Adipocyte (in vitro differentiated cells): ENCODE data around the gene IFIT1B.
A peak's percentile ranks its signal among the peaks of the same experiment; 100 is the strongest.

Experiments used
- DNase-seq: peaks from one replicate; pipeline ENCODE4 v3.0.0-alpha.2; 2015; ENCODE audit warnings: low read depth
- H3K27me3 ChIP-seq: replicated peaks from 2 replicates; pipeline ENCODE4 v1.7.0; 2013; ENCODE audit warnings: mild to moderate bottlenecking, low read length, moderate library complexity; ENCODE audit not compliant: control insufficient read depth, insufficient read depth
- H3K36me3 ChIP-seq: 2 replicates; pipeline ENCODE4 v1.7.0; 2013; ENCODE audit warnings: low read length, mild to moderate bottlenecking, moderate library complexity; ENCODE audit not compliant: control insufficient read depth, insufficient read depth, severe bottlenecking
- H3K4me1 ChIP-seq: 2 replicates; pipeline ENCODE4 v1.7.0; 2013; ENCODE audit warnings: mild to moderate bottlenecking, low read length, moderate library complexity; ENCODE audit not compliant: control insufficient read depth, insufficient read depth
- H3K4me3 ChIP-seq: 2 replicates; pipeline ENCODE4 v1.7.0; 2013; ENCODE audit warnings: mild to moderate bottlenecking, low read length, moderate library complexity
- H3K9ac ChIP-seq: 2 replicates; pipeline ENCODE4 v1.7.0; 2013; ENCODE audit warnings: mild to moderate bottlenecking, low read length, moderate library complexity
- H3K9me3 ChIP-seq: 2 replicates; pipeline ENCODE4 v1.7.0; 2013; ENCODE audit warnings: mild to moderate bottlenecking, low read length, moderate library complexity; ENCODE audit not compliant: control insufficient read depth

IFIT1B gene

GRCh38 chr10:89339875-89340274, 38.0 kb upstream of the IFIT1B start:
- Histone ChIP-seq H3K9ac (no peak overlapping the region), H3K9me3 (no peaks in the 10 kb centered on the region), H3K4me1 (peaks cover 18% of the 10 kb centered on the region), H3K27me3 (no peaks in the 10 kb centered on the region), H3K36me3 (peaks cover 30% of the 10 kb centered on the region), H3K4me3 (no peak overlapping the region)
- no peak for DNase-seq

GRCh38 chr10:89341649-89342048, 36.2 kb upstream of the IFIT1B start:
- no peaks in the 10 kb centered on the region for H3K9me3 ChIP-seq
- H3K4me3 ChIP-seq, result no peak overlapping the region
- no peak overlapping the region for H3K9ac ChIP-seq
- no peak for DNase-seq
- H3K27me3 ChIP-seq, result no peaks in the 10 kb centered on the region
- H3K4me1 ChIP-seq, result peaks cover 20% of the 10 kb centered on the region
- H3K36me3 ChIP-seq, result peaks cover 30% of the 10 kb centered on the region

- Histone ChIP-seq H3K36me3 (peaks cover 30% of the 10 kb centered on the region), H3K9me3 (no peaks in the 10 kb centered on the region), H3K27me3 (no peaks in the 10 kb centered on the region), H3K4me3 (peak overlapping the region; percentile 64), H3K9ac (no peak overlapping the region), H3K4me1 (peaks cover 28% of the 10 kb centered on the region)
- DNase-seq, result peak; percentile 52
Measured at GRCh38 chr10:89342206-89342958, 35.5 kb upstream of the IFIT1B start.

- Histone ChIP-seq H3K4me3 (no peak overlapping the region), H3K9ac (no peak overlapping the region), H3K27me3 (no peaks in the 10 kb centered on the region), H3K9me3 (no peaks in the 10 kb centered on the region), H3K4me1 (peaks cover 36% of the 10 kb centered on the region), H3K36me3 (peaks cover 25% of the 10 kb centered on the region)
- DNase-seq, result no peak
Measured at GRCh38 chr10:89343089-89343767, 34.6 kb upstream of the IFIT1B start.

GRCh38 chr10:89344156-89344555, 33.7 kb upstream of the IFIT1B start:
- H3K9me3 ChIP-seq, result no peaks in the 10 kb centered on the region
- H3K9ac ChIP-seq, result no peak overlapping the region
- H3K4me3 ChIP-seq, result no peak overlapping the region
- no peak for DNase-seq
- peaks cover 41% of the 10 kb centered on the region for H3K4me1 ChIP-seq
- peaks cover 16% of the 10 kb centered on the region for H3K36me3 ChIP-seq
- H3K27me3 ChIP-seq, result no peaks in the 10 kb centered on the region

- Histone ChIP-seq H3K4me3 (no peak overlapping the region), H3K36me3 (peaks cover 6% of the 10 kb centered on the region), H3K9me3 (no peaks in the 10 kb centered on the region), H3K9ac (no peak overlapping the region), H3K27me3 (no peaks in the 10 kb centered on the region), H3K4me1 (peaks cover 44% of the 10 kb centered on the region)
- no peak for DNase-seq
Measured at GRCh38 chr10:89345367-89346000, 32.4 kb upstream of the IFIT1B start.

- Histone ChIP-seq H3K36me3 (no peaks in the 10 kb centered on the region), H3K4me3 (peak overlapping the region; percentile 5), H3K27me3 (no peaks in the 10 kb centered on the region), H3K9me3 (no peaks in the 10 kb centered on the region), H3K4me1 (peaks cover 55% of the 10 kb centered on the region), H3K9ac (no peak overlapping the region)
- peak; percentile 76 for DNase-seq
Measured at GRCh38 chr10:89346405-89347254, 31.2 kb upstream of the IFIT1B start.

- H3K9ac ChIP-seq, result no peak overlapping the region
- no peaks in the 10 kb centered on the region for H3K36me3 ChIP-seq
- no peak overlapping the region for H3K4me3 ChIP-seq
- no peak for DNase-seq
- H3K27me3 ChIP-seq, result no peaks in the 10 kb centered on the region
- peaks cover 61% of the 10 kb centered on the region for H3K4me1 ChIP-seq
- H3K9me3 ChIP-seq, result no peaks in the 10 kb centered on the region
Measured at GRCh38 chr10:89347701-89348457, 30.0 kb upstream of the IFIT1B start.

- Histone ChIP-seq H3K9me3 (no peaks in the 10 kb centered on the region), H3K27me3 (no peaks in the 10 kb centered on the region), H3K4me1 (peaks cover 60% of the 10 kb centered on the region), H3K9ac (no peak overlapping the region), H3K4me3 (no peak overlapping the region), H3K36me3 (no peaks in the 10 kb centered on the region)
- DNase-seq, result no peak
Measured at GRCh38 chr10:89348481-89348880, 29.4 kb upstream of the IFIT1B start.

- no peak for DNase-seq
- Histone ChIP-seq H3K9ac (no peak overlapping the region), H3K4me1 (peaks cover 60% of the 10 kb centered on the region), H3K4me3 (no peak overlapping the region), H3K27me3 (no peaks in the 10 kb centered on the region), H3K36me3 (no peaks in the 10 kb centered on the region), H3K9me3 (no peaks in the 10 kb centered on the region)
Measured at GRCh38 chr10:89348975-89349374, 28.9 kb upstream of the IFIT1B start.
